GM12878 (cell line): ENCODE measurements around the gene CYTH3. TPM values are rescaled to one million over a fixed set of nuclear protein-coding genes. Genes with fewer than 3 reads are reported as not detected.

ENCODE experiments used
- ATAC-seq: fragments of 200-7000 bp; cut with Tn5 transposase; 3 replicates; pipeline ENCODE4 v1.9.1; 2020; ENCODE audit warnings: mild to moderate bottlenecking, moderate library complexity
- BruUV-seq: library from RNA; stranded (reverse); fragments of 400-500 nt; replicated peaks from 2 replicates; lab custom pipeline; 2021; lab: Mats Ljungman, UMichigan
- CTCF ChIA-PET: fragments of 300-600 bp; sonication (Branson Sonifier 250); formaldehyde crosslinking; extraction: SDS; loops from one replicate; lab custom pipeline; 2021; ENCODE audit warnings: inconsistent platforms; lab: Yijun Ruan, JAX
- POLR2A ChIA-PET: fragments of 350-600 bp; formaldehyde crosslinking; extraction: SDS; loops from one replicate; lab custom pipeline; 2021; ENCODE audit warnings: inconsistent platforms; lab: Charles Lee
- RAD21 ChIA-PET: fragments of 300-600 bp; sonication (Branson Sonifier 250); formaldehyde crosslinking; loops from one replicate; lab custom pipeline; 2023; ENCODE audit warnings: antibody characterized with exemption; ENCODE audit not compliant: unreplicated experiment; lab: Charles Lee
- SMC1A ChIA-PET: fragments of 300-600 bp; sonication (Branson Sonifier 250); formaldehyde crosslinking; loops from one replicate; lab custom pipeline; 2023; ENCODE audit not compliant: unreplicated experiment, uncharacterized antibody; lab: Charles Lee
- DNase-seq: peaks from one replicate; pipeline ENCODE4 v3.0.0-alpha.2; 2011; ENCODE audit warnings: low read depth, low spot score
- FAIRE-seq: peaks from 3 replicates; lab custom pipeline; 2011; peaks lifted over from hg19 to GRCh38; lab: Jason Lieb, UNC
- H2AFZ ChIP-seq: 2 replicates; pipeline ENCODE4 v1.6.0; 2011; ENCODE audit warnings: low read depth, low read length, control low read depth; ENCODE audit not compliant: control insufficient read depth
- H3K27ac ChIP-seq: 2 replicates; pipeline ENCODE4 v1.5.1; 2011; ENCODE audit warnings: control low read depth; ENCODE audit not compliant: control insufficient read depth, insufficient read depth
- H3K27me3 ChIP-seq, 2 experiments: replicated peaks in 1 of 2; 2 replicates each; pipeline versions ENCODE4 v1.6.0 to v1.6.1; 2011; ENCODE audit warnings: low read length in 1 of 2; ENCODE audit not compliant: control insufficient read depth in 2 of 2, insufficient read depth in 2 of 2
- H3K36me3 ChIP-seq, 2 experiments: 2 replicates each; pipeline ENCODE4 v1.5.1; 2011; ENCODE audit warnings: low read length in 1 of 2; ENCODE audit not compliant: control insufficient read depth in 2 of 2, insufficient read depth in 2 of 2
- H3K4me1 ChIP-seq: 2 replicates; pipeline ENCODE4 v1.6.1; 2011; ENCODE audit warnings: mild to moderate bottlenecking, low read length, moderate library complexity, mixed read lengths; ENCODE audit not compliant: control insufficient read depth, insufficient read depth
- H3K4me2 ChIP-seq: 2 replicates; pipeline ENCODE4 v1.6.0; 2011; ENCODE audit warnings: control low read depth; ENCODE audit not compliant: control insufficient read depth, insufficient read depth
- H3K4me3 ChIP-seq: fragments of 200-600 bp; sonication (generic); 2 replicates; pipeline ENCODE4 v1.5.1; 2016
- H3K79me2 ChIP-seq: 2 replicates; pipeline ENCODE4 v1.6.0; 2011; ENCODE audit warnings: low read length; ENCODE audit not compliant: control insufficient read depth, insufficient read depth
- H3K9ac ChIP-seq: 2 replicates; pipeline ENCODE4 v1.8.0; 2011; ENCODE audit warnings: low read length, control low read depth, mixed read lengths; ENCODE audit not compliant: control insufficient read depth, insufficient read depth
- H3K9me3 ChIP-seq: replicated peaks from 3 replicates; pipeline ENCODE4 v1.5.1; 2011; ENCODE audit warnings: mild to moderate bottlenecking, low read length; ENCODE audit not compliant: control insufficient read depth, insufficient read depth
- H4K20me1 ChIP-seq: 2 replicates; pipeline ENCODE4 v1.6.0; 2011; ENCODE audit not compliant: control insufficient read depth, insufficient read depth
- CBX5 ChIP-seq: sonication (generic); IDR thresholded peaks from 2 replicates; pipeline ENCODE4 v1.6.1; 2016; ENCODE audit warnings: low read depth, moderate library complexity, mild to moderate bottlenecking, inconsistent platforms
- E4F1 ChIP-seq: fragments of 450-650 bp; IDR thresholded peaks from 2 replicates; pipeline ENCODE4 v1.6.1; 2018; ENCODE audit warnings: borderline replicate concordance, mild to moderate bottlenecking; ENCODE audit not compliant: partially characterized antibody
- NRF1 ChIP-seq: conservative IDR thresholded peaks from 2 replicates; pipeline ENCODE4 v1.6.1; 2011; ENCODE audit warnings: mild to moderate bottlenecking, low read depth, low read length, improper control_type of control experiment
- PAX8 ChIP-seq: fragments of 450-650 bp; IDR thresholded peaks from 2 replicates; pipeline ENCODE4 v1.6.1; 2017; ENCODE audit warnings: mild to moderate bottlenecking, moderate library complexity
- POLR2AphosphoS2 ChIP-seq: IDR thresholded peaks from 2 replicates; pipeline ENCODE4 v1.6.1; 2011; ENCODE audit warnings: low read depth, mild to moderate bottlenecking, low read length, improper control_type of control experiment, moderate library complexity
- SMC3 ChIP-seq: IDR thresholded peaks from 2 replicates; pipeline ENCODE4 v1.6.1; 2011; ENCODE audit warnings: low read length, improper control_type of control experiment, borderline replicate concordance
- TBL1XR1 ChIP-seq: IDR thresholded peaks from 2 replicates; pipeline ENCODE4 v1.6.1; 2012; ENCODE audit warnings: low read depth, low read length, improper control_type of control experiment
- ZBTB11 ChIP-seq: fragments of 450-650 bp; formaldehyde crosslinking; IDR thresholded peaks from 2 replicates; pipeline ENCODE4 v1.5.0; 2022; ENCODE audit warnings: mild to moderate bottlenecking, missing genetic modification characterization
- ZSCAN29 ChIP-seq: fragments of 450-650 bp; IDR thresholded peaks from 2 replicates; pipeline ENCODE4 v1.6.1; 2017; ENCODE audit warnings: mild to moderate bottlenecking, moderate library complexity
- WGBS: methylation state at CpG from one replicate; pipeline ENCODE4 v1.1.6; 2016; ENCODE audit warnings: low lambda C conversion rate; ENCODE audit not compliant: insufficient replicate concordance, insufficient coverage; ENCODE audit errors: missing lambda C conversion rate; 5-methylcytosine and 5-hydroxymethylcytosine counted together
- in situ Hi-C: fragments of 300-500 bp; cut with MboI; formaldehyde crosslinking; loops from 9 replicates; pipeline ENCODE4 v1.14.3; 2018; ENCODE audit warnings: mixed read lengths
- intact Hi-C: fragments of 100-400 bp; cut with micrococcal nuclease; formaldehyde crosslinking; loops from one replicate; pipeline ENCODE4 v1.14.2; 2022; ENCODE audit not compliant: unreplicated experiment
- polyA plus RNA-seq, 11 experiments: library from polyadenylated mRNA; depleted of rRNA in 4 of 11; unstranded in 6 of 11; stranded (reverse) in 5 of 11; fragments of >200 nt; fragmentation: Nextera tagmentation in 4 of 11; fragmentation: Illumina TruSeq in 1 of 11; extraction: Ambion mirVana in 4 of 11; extraction: Trizol in 1 of 11; gene quantifications; 1 replicate in 1 of 11; 2 replicates in 10 of 11; pipeline versions ENCODE4 v1.2.1 to v1.2.3, GENCODE V29; 2011 to 2016; ENCODE audit warnings: inconsistent platforms in 2 of 11, missing spikeins in 2 of 11, low read depth in 1 of 11
- total RNA-seq, 4 experiments: library from RNA; depleted of rRNA in 3 of 4; stranded (reverse); fragments of >200 nt in 3 of 4; fragmentation: Illumina TruSeq in 1 of 4; extraction: Trizol in 1 of 4; gene quantifications; 2 replicates each; pipeline versions ENCODE4 v1.2.1 to v1.2.3, GENCODE V29; 2013 to 2021

The CYTH3 gene
- total and polyA plus RNA-seq, 10 of the 15 experiments (the other 5 are each of a cell fraction or from before 2014, with no cell fraction given) = 0.45 to 28.2 (median 15.7) TPM

GRCh38 chr7:6147627-6148026 lies 124.8 kb downstream of the CYTH3 start:
- Histone ChIP-seq H4K20me1 (no peaks in the 10 kb centered on the region), H3K27ac (no peak overlapping the region), H3K79me2 (no peaks in the 10 kb centered on the region), H3K4me1 (peaks cover 4% of the 10 kb centered on the region), H3K4me2 (no peak overlapping the region), H3K4me3 (no peak overlapping the region), H3K9me3 (no peaks in the 10 kb centered on the region), H3K27me3 (no peaks in the 10 kb centered on the region), H3K9ac (no peak overlapping the region), H3K36me3 (peaks cover 30 to 31% of the 10 kb centered on the region in 2 experiments), H2AFZ (no peak overlapping the region)
- no peak for TF ChIP-seq ZSCAN29
- no peak for TF ChIP-seq POLR2AphosphoS2
- no peak for TF ChIP-seq E4F1
- TF ChIP-seq TBL1XR1 = no peak
- no peak for TF ChIP-seq SMC3
- TF ChIP-seq NRF1 = no peak
- TF ChIP-seq PAX8 = no peak
- no peak for TF ChIP-seq ZBTB11 (CRISPR knock-in tag)
- TF ChIP-seq CBX5 = no peak
- ATAC-seq (no peak), FAIRE-seq (no peak), DNase-seq (no peak)
- in situ Hi-C loops = no loop called here
- WGBS = 98% methylated on average over 8 of the region's 8 CpGs
- intact Hi-C loops = no loop called here
- no TSS peak for BruUV-seq
- POLR2A ChIA-PET = no interaction called here
- CTCF ChIA-PET = no interaction called here
- RAD21 ChIA-PET = no interaction called here
- SMC1A ChIA-PET = no interaction called here
